Measurements from ENCODE around the gene METRN. TPM values are rescaled to one million over a fixed set of nuclear protein-coding genes. Genes with fewer than 3 reads are reported as not detected.
A peak's percentile ranks its signal among the peaks of the same experiment; 100 is the strongest.

Gene METRN
- total RNA-seq, 2 donors from 2014 or later, result 3.8 to 4.3 TPM

DNA sequence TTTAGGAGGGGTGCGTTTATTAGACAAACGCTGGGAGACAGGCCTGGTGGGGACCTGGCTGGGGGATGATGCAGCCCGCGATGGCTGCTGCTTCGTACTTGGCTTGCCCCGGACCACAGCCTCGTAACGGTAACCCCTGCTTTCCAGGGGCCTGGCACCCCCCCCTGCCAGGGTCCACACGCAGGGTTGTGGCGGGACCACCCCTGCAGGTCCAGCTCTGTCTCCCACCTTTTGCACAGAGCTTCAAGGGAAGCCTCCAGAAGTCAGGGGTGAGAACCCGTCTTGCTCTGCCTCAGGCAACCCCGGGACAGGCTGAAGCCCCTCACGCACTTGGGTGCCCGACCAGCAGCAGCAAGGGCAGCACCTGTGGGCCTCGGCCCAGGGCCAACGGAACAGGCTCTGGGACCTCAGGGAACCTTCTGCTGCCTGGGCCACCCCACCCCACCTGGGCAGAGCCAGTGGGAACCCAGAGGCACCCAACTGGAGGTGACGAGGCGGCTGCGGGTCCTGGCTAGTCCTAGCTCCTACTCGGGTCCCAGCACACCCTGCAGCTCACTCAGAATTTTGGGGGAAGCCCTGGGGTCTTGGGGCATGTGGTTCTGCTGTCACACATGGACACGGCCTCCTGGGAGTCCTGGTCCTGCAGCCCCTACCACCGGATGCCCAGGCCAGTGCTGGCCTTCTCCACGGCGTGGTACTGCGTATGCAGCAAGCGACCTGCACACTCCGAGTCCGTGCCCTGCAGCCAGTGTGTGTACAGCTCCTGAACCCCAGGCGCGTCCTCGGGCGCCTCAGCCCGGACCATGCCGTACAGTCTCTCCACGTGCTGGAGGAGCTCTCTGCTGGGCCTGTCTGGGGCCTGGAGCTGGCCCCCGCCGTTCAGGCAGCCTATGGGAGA lies 15.1 kb downstream of the METRN start:
- ATAC-seq (no peak), DNase-seq (no peak)
- peak overlapping the region; percentile 19 for H3K4me3 Mint-ChIP-seq
- no peaks in the 10 kb centered on the region for H3K36me3 Mint-ChIP-seq (ENCODE audit: low read depth)
- H3K27me3 Mint-ChIP-seq, result no peaks in the 10 kb centered on the region
- no peaks in the 10 kb centered on the region for H3K9me3 ChIP-seq (ENCODE audit: control insufficient read depth, low read length, poor library complexity, severe bottlenecking)
- no peak overlapping the region for H3K27ac Mint-ChIP-seq
- H3K4me1 Mint-ChIP-seq, result no peaks in the 10 kb centered on the region

DNA sequence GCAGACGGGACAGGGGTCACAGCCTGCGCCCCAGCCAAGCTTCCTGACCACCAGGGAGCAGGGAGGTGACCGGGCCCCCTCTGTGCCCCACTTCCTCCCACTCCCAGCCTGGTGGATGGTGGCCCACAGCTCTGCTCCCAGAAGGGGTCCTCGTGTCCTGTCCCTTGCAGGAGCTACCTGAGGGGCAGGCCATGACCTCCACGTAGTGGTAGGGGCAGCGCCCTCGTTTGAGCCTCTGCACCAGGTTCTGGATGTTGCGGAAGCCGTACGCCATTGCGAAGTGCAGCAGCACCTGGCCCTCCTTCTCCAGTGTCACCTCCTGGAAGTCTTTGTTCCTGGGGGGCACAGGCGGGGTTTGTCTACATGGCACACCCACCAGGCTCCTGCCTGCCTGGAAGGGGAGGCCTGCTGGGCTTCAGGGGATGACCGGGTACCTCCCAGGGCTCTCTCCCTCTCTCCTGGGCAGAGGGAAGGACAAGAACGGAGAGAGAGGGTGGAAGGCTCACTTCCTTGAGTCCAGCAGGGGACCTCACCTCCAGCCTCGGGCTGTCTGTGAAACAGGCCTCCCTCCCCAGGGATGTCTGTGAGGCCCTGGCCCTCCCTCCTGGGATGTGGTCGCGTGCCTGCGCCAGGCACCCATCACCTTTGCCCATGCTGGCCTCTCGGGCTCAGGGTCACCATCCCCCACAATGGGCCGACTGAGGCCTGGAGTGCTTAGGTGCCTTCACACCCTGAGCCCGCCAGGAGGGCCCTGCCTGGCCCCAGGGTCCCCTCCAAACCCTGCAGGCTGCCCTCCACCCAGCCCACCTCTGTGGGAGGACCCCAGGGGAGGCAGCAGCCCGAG lies 16.0 kb downstream of the METRN start:
- ATAC-seq, result no peak
- no peaks in the 10 kb centered on the region for H3K9me3 ChIP-seq (ENCODE audit: control insufficient read depth, low read length, poor library complexity, severe bottlenecking)
- Mint-ChIP-seq H3K27ac (no peak overlapping the region), H3K36me3 (ENCODE audit: low read depth) (peaks cover 4% of the 10 kb centered on the region), H3K27me3 (no peaks in the 10 kb centered on the region), H3K4me1 (peaks cover 3% of the 10 kb centered on the region), H3K4me3 (no peak overlapping the region)
- no peak for DNase-seq

DNA sequence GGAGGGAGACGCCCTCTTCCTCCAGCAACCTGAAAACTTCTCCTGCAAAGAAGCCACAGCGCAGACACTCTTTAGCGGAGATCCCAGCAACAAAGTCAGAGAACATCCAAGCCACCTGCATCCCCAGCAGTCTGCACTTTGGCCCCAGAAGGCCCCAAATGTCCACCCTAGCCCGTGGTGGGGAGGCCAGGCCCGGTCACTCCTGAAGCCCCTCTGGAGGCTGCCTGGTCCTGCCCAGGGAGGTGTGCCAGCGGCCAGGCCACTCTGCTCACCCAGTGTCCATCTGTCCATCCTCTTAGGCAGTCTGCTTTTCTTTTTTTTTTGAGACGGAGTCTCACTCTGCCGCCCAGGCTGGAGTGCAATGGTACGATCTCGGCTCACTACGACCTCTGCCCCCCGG lies 17.4 kb downstream of the METRN start:
- no peak overlapping the region for H3K27ac Mint-ChIP-seq
- peaks cover 4% of the 10 kb centered on the region for H3K36me3 Mint-ChIP-seq (ENCODE audit: low read depth)
- no peaks in the 10 kb centered on the region for H3K9me3 ChIP-seq (ENCODE audit: control insufficient read depth, low read length, poor library complexity, severe bottlenecking)
- ATAC-seq (no peak), DNase-seq (no peak)
- peaks cover 3% of the 10 kb centered on the region for H3K4me1 Mint-ChIP-seq
- H3K4me3 Mint-ChIP-seq, result no peak overlapping the region
- no peaks in the 10 kb centered on the region for H3K27me3 Mint-ChIP-seq

DNA sequence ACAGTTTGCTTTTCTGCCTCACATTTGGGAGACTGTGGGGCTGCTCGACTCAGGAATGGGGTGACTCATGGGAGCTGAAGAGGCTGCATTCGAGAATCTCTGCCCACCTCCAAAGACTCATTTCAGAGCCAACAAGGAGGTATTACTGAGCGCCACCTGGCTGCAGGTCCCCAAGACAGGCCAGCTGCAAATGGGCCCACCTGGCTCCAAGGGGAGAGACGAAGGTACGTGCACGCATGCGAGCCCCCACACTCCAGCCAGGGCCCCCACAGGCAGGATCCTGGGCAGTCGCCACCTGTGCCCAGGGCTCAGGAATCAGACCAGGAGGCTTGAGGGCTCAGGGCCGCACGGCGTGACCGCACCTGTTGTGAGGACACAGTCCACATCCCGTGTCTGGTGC lies 18.0 kb downstream of the METRN start:
- H3K27ac Mint-ChIP-seq, result no peak overlapping the region
- peaks cover 3% of the 10 kb centered on the region for H3K4me1 Mint-ChIP-seq
- DNase-seq (no peak), ATAC-seq (no peak)
- H3K9me3 ChIP-seq (ENCODE audit: control insufficient read depth, low read length, poor library complexity, severe bottlenecking), result no peaks in the 10 kb centered on the region
- H3K4me3 Mint-ChIP-seq, result no peak overlapping the region
- no peaks in the 10 kb centered on the region for H3K27me3 Mint-ChIP-seq
- peaks cover 4% of the 10 kb centered on the region for H3K36me3 Mint-ChIP-seq (ENCODE audit: low read depth)

DNA sequence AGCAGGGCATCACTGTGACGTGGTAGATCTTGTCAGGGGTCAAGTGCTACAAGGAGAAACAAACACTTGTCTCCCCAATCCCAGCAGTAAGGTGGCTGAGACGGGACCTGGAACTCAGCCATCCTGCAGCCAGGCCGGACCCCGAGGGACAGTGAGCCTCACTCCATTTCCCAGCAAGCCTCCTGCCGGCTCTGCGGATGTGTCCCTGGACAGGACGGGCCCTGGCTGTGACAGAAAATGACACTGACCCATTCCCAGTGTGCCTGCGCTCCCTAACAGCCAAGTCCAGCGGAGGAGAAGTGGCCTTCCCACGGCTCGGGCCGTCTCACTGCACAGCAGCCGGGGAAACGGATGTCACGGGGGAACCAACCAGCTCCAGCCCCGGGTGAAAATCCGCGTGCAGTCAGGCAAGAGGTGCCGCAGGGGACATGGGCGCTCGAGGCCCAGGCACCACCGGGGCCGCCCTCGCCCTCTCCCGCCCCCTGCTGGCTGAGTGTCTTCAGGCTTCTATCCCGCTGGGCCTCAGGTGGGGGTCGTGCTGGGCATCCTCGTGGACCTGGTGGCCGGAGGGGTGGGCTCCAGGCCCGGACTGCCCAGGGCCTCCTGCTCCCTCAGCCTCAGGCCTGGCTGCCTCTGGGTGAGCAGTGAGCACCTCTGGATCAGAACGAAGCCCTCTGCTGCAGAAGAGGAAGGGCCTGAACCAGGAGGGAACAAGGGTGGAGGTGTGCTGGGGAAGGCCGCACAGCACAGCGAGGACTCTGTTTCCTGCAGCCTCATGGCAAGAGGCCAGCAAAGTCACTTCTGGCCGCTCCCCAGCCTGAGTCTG lies 18.7 kb downstream of the METRN start:
- peaks cover 4% of the 10 kb centered on the region for H3K36me3 Mint-ChIP-seq (ENCODE audit: low read depth)
- ATAC-seq (no peak), DNase-seq (peak in 1 of 3 donors; percentile 14)
- H3K9me3 ChIP-seq (ENCODE audit: control insufficient read depth, low read length, poor library complexity, severe bottlenecking), result no peaks in the 10 kb centered on the region
- peaks cover 3% of the 10 kb centered on the region for H3K4me1 Mint-ChIP-seq
- H3K27ac Mint-ChIP-seq, result no peak overlapping the region
- H3K27me3 Mint-ChIP-seq, result no peaks in the 10 kb centered on the region
- H3K4me3 Mint-ChIP-seq, result no peak overlapping the region

DNA sequence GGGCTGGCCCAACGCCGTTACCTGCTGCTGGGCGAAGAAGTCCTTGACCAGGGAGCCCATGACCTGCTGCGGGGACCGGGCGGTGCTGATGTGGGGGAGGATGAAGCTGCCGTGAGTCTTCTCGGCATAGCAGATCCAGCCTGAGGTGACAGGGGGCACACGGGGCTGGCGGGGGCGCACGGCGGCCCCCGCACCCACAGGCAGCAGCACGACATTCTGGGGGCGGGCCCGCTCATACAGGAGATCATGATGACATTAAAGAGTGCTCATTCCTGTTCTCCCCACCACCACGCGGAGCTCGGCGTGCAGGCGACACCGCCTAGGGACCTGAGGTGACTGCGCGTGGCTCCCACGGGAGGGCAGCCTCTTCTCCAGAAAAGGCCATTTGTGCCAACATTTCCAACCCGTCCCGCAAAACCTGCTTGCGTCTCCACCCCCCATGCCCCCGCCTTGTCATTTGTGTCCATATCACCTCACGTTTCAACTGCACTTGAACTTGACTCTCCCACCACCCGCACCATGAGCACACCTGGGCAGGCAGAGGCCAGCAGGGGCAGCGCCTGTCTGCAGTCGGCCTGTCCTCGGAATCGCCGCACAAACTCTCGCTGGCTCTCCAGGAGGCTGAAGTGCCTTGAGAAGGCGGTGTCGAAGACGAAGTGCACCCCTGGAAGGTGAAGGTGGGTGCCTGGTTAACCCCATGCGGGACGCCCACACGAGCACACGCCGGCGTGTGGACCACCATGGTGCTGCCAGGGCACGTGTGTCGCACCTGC lies 19.5 kb downstream of the METRN start:
- H3K9me3 ChIP-seq (ENCODE audit: control insufficient read depth, low read length, poor library complexity, severe bottlenecking), result no peaks in the 10 kb centered on the region
- Mint-ChIP-seq H3K4me3 (no peak overlapping the region), H3K27ac (no peak overlapping the region), H3K27me3 (no peaks in the 10 kb centered on the region), H3K36me3 (ENCODE audit: low read depth) (peaks cover 4% of the 10 kb centered on the region), H3K4me1 (peaks cover 3% of the 10 kb centered on the region)
- DNase-seq (no peak), ATAC-seq (no peak)

DNA sequence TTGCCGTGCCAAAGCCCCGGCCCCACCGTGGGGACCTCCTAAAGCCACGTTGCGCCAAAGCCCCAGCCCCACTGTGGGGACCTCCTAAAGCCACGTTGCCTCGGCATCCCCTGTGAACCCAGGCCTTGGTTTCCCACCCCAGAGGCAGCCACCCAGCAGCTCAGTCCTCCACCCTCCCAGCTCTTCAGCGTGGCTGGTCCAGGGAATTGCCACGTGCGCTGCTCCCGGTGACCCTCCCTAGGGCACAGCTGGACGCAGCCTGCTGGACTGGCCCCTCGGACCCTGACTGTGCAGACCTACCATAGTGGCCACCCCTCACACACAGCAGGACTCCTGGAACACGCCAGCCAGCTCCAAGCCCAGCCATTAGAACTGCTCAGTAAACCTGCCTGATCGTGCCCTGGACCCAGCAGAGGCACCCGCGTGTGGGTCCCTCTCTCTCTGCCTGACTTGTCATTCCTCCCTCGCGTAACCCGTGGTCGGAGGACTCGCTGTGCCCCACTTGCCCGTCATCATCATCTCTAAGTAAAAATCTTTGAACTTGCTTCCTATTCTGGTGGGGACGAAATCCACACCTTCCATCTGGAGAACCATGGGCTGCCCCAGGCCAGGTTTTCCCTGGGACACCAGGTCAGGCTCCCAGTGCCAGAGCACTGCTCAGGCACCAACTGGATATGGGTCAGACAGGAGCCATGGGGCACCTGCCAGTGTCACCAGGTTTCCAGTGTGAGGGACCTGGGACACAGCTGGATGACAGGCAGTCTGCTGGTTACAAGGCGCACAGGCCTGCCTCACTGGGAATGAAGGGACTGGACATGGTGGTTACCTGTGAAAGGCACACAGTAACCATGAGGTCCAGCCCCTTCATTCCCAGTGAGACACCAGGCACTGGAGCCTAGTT lies 20.3 kb downstream of the METRN start:
- no peak for ATAC-seq
- Mint-ChIP-seq H3K4me1 (peaks cover 6% of the 10 kb centered on the region), H3K4me3 (no peak overlapping the region), H3K27me3 (no peaks in the 10 kb centered on the region), H3K36me3 (ENCODE audit: low read depth) (peaks cover 4% of the 10 kb centered on the region), H3K27ac (no peak overlapping the region)
- no peaks in the 10 kb centered on the region for H3K9me3 ChIP-seq (ENCODE audit: control insufficient read depth, low read length, poor library complexity, severe bottlenecking)
- no peak for DNase-seq

DNA sequence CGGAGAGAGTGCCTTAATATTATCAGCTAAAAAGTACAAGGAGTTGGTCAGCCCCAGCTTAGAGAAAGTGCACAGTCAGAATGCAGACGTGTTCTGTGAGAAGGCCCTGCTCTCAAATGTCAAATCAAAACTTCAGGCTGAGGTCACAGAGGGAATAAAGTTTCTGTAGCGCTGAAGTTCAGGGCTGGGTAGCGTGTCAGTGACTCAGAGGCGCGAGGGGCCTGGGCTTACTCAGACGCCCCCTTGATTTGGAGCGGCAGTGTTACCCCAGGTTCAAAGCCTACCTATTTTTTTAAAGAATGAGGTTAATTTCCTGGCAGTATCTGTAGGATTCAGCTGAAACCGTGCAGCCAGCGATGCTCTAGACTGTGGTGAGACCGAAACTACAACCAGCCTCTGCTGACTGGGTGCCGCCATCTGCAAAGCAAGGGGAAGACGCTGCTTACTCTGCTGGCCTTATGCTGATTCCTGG lies 21.1 kb downstream of the METRN start:
- H3K4me1 Mint-ChIP-seq, result peaks cover 6% of the 10 kb centered on the region
- no peak overlapping the region for H3K4me3 Mint-ChIP-seq
- H3K27me3 Mint-ChIP-seq, result no peaks in the 10 kb centered on the region
- no peak overlapping the region for H3K27ac Mint-ChIP-seq
- H3K9me3 ChIP-seq (ENCODE audit: control insufficient read depth, low read length, poor library complexity, severe bottlenecking), result no peaks in the 10 kb centered on the region
- H3K36me3 Mint-ChIP-seq (ENCODE audit: low read depth), result peaks cover 4% of the 10 kb centered on the region
- no peak for DNase-seq
- no peak for ATAC-seq

DNA sequence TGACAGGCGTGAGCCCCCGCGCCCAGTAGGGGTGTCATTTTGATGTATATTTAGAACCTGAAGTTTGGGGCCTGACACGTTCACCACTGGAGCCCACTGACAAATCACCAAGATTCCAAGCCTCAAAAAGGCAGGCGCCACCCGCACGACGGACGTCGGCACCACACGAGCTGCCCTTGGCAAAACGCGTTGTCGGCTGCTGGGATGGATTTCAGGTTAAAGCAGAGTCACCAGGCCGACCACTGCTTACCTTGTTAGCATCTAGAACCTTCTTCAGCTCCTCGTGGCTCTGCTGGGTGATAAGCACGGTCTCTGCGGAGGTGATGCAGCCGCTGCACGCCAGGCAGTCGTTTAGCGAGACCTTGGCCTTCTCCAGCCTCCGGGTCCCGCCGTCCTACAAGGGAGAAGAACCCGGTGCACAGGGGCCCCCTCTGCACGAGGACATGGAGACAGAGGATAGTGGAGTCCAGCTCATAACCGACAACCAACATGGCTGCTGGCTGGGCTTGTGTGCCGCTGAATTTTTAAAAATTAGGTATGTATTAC lies 22.1 kb downstream of the METRN start:
- peaks cover 4% of the 10 kb centered on the region for H3K36me3 Mint-ChIP-seq (ENCODE audit: low read depth)
- ATAC-seq, result no peak
- no peak overlapping the region for H3K4me3 Mint-ChIP-seq
- no peaks in the 10 kb centered on the region for H3K27me3 Mint-ChIP-seq
- H3K27ac Mint-ChIP-seq, result no peak overlapping the region
- H3K9me3 ChIP-seq (ENCODE audit: control insufficient read depth, low read length, poor library complexity, severe bottlenecking), result no peaks in the 10 kb centered on the region
- peaks cover 6% of the 10 kb centered on the region for H3K4me1 Mint-ChIP-seq
- DNase-seq, result no peak

DNA sequence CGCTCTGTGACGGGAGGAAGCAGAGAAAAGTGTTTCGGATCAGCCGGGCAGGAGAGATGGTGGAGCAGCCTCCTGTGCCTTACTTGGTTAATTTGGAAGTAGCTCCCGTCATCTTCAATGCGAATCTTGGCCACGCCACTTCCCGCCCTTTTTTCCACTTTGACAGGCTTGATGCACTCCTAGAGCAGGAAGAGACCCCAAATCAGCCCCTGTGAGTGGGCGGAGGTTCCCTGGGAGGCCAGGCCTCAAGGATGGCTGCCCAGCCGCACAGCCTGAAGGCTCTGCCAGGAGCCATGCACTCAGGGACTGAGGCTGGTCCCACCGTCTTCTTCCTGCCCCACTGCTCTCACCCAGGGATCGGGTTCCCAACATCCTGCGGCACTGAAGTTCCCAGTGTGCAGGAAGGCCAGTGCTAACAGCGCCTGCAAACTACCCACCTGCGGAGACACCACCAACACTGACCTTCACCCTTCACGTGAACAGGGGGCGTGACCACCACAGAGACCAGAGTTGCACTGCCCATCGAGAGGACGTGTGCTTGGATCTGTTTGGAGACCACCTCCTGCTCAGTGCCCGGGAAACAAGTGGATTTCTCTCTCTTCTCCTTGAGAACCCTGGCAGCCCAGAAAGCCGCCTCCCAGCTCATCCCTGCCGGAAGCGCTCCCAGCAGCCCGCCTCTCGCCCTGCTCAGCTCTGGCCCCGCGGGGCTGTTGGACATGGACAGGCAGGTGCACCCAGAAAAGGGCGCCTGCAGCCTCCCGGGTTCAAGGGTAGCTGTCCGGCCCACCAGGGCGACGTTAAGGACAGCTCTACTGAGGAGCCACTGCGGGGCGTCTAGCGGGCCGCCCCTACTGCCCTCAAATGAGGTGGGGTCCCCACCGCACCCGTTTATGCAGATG lies 24.9 kb downstream of the METRN start:
- no peak for ATAC-seq
- DNase-seq, result peak in 1 of 3 donors; percentile 11
- Mint-ChIP-seq H3K27me3 (no peaks in the 10 kb centered on the region), H3K27ac (no peak overlapping the region), H3K4me1 (peaks cover 6% of the 10 kb centered on the region), H3K4me3 (peak overlapping the region; percentile 83), H3K36me3 (ENCODE audit: low read depth) (peaks cover 4% of the 10 kb centered on the region)
- H3K9me3 ChIP-seq (ENCODE audit: control insufficient read depth, low read length, poor library complexity, severe bottlenecking), result no peaks in the 10 kb centered on the region

DNA sequence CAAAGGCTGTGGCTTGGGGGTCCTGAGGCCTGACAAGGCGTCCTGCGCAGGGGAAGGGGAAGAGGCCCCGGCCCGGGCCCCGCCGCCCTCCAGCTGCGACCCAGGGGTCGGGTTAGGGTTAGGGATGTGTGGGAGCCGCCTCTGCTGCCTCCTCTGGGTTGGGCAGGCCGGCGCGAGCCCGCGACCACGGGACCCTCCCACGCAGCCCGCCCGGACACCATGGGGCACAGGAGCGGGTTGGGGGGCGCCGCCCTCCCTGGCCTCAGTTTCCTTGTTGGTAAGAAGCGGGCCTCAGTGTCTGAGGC lies 25.5 kb downstream of the METRN start:
- peaks cover under 1% of the 10 kb centered on the region for H3K36me3 Mint-ChIP-seq (ENCODE audit: low read depth)
- H3K4me1 Mint-ChIP-seq, result peaks cover 3% of the 10 kb centered on the region
- H3K4me3 Mint-ChIP-seq, result peak overlapping the region; percentile 83
- peak; percentile 10 for ATAC-seq
- H3K9me3 ChIP-seq (ENCODE audit: control insufficient read depth, low read length, poor library complexity, severe bottlenecking), result no peaks in the 10 kb centered on the region
- H3K27ac Mint-ChIP-seq, result no peak overlapping the region
- no peaks in the 10 kb centered on the region for H3K27me3 Mint-ChIP-seq
- no peak for DNase-seq

Measured in T-helper 17 cell (primary cell).